WTC11 (cell line): ENCODE results near the gene OPN1LW. TPM values are rescaled to one million over a fixed set of nuclear protein-coding genes. Genes with fewer than 3 reads are reported as not detected.
"Not testable (repeated sequence)": the region's sequence is repeated elsewhere in the genome, so short reads cannot be mapped to it uniquely, and the experiment has no call there.

Experiments used
- ATAC-seq: fragments of 200-7000 bp; cut with Tn5 transposase; 2 replicates; pipeline ENCODE4 v1.10.0; 2021; ENCODE audit warnings: mild to moderate bottlenecking, moderate library complexity
- CTCF ChIA-PET: fragments of 300-600 bp; sonication (Branson Sonifier 250); formaldehyde crosslinking; loops from one replicate; lab custom pipeline; 2021; ENCODE audit warnings: antibody characterized with exemption; lab: Charles Lee
- POLR2A ChIA-PET: fragments of 350-600 bp; sonication (Branson Sonifier 250); formaldehyde crosslinking; loops from one replicate; lab custom pipeline; 2021; ENCODE audit warnings: antibody characterized with exemption; lab: Charles Lee
- DNase-seq: peaks from one replicate; pipeline ENCODE4 v3.0.0; 2021; ENCODE audit warnings: low spot score
- H3K27ac Mint-ChIP-seq: 2 replicates; pipeline ENCODE4 v1.8.0; 2021; ENCODE audit warnings: mixed read lengths
- H3K27me3 Mint-ChIP-seq: 2 replicates; pipeline ENCODE4 v1.8.0; 2021; ENCODE audit warnings: low read depth, mild to moderate bottlenecking, moderate library complexity, mixed read lengths
- H3K36me3 Mint-ChIP-seq: 2 replicates; pipeline ENCODE4 v1.8.0; 2021; ENCODE audit warnings: mixed read lengths
- H3K4me1 Mint-ChIP-seq: 2 replicates; pipeline ENCODE4 v1.8.0; 2022; ENCODE audit warnings: mixed read lengths
- H3K4me3 Mint-ChIP-seq: 2 replicates; pipeline ENCODE4 v1.8.0; 2021; ENCODE audit warnings: mild to moderate bottlenecking, moderate library complexity, mixed read lengths
- H3K9me3 Mint-ChIP-seq: 2 replicates; pipeline ENCODE4 v1.8.0; 2021; ENCODE audit warnings: mixed read lengths
- CBFB ChIP-seq: sonication (generic); formaldehyde crosslinking; IDR thresholded peaks from 2 replicates; pipeline ENCODE4 v1.8.1; 2022; ENCODE audit warnings: mild to moderate bottlenecking, low read depth, missing genetic modification reagents
- CREM ChIP-seq: sonication (generic); formaldehyde crosslinking; IDR thresholded peaks from 2 replicates; pipeline ENCODE4 v1.8.1; 2022; ENCODE audit warnings: mild to moderate bottlenecking, missing genetic modification reagents, moderate library complexity
- ELF4 ChIP-seq: sonication (generic); formaldehyde crosslinking; IDR thresholded peaks from 2 replicates; pipeline ENCODE4 v1.8.1; 2022; ENCODE audit warnings: low read depth, mild to moderate bottlenecking, moderate library complexity, missing genetic modification reagents
- ESRRA ChIP-seq: sonication (generic); formaldehyde crosslinking; IDR thresholded peaks from 2 replicates; pipeline ENCODE4 v1.8.1; 2022; ENCODE audit warnings: mild to moderate bottlenecking, missing genetic modification reagents, borderline replicate concordance
- GTF2I ChIP-seq: fragments of 250-450 bp; sonication (Bioruptor Pico); conservative IDR thresholded peaks from 2 replicates; pipeline ENCODE4 v1.4.0; 2021; ENCODE audit warnings: mild to moderate bottlenecking
- KAT7 ChIP-seq: sonication (generic); formaldehyde crosslinking; IDR thresholded peaks from 2 replicates; pipeline ENCODE4 v1.8.1; 2023; ENCODE audit warnings: missing genetic modification reagents, mild to moderate bottlenecking, borderline replicate concordance
- MAX ChIP-seq: sonication (generic); formaldehyde crosslinking; IDR thresholded peaks from 2 replicates; pipeline ENCODE4 v1.8.0; 2022; ENCODE audit warnings: mild to moderate bottlenecking, missing genetic modification reagents
- MXD4 ChIP-seq: fragments of 250-450 bp; sonication (Bioruptor Pico); IDR thresholded peaks from 2 replicates; pipeline ENCODE4 v1.8.0; 2021; ENCODE audit warnings: mild to moderate bottlenecking, moderate library complexity, borderline replicate concordance
- SMAD3 ChIP-seq: sonication (generic); formaldehyde crosslinking; IDR thresholded peaks from 2 replicates; pipeline ENCODE4 v1.8.0; 2022; ENCODE audit warnings: missing genetic modification reagents, mild to moderate bottlenecking, borderline replicate concordance
- TP53 ChIP-seq: sonication (generic); formaldehyde crosslinking; IDR thresholded peaks from 2 replicates; pipeline ENCODE4 v1.8.1; 2023; ENCODE audit warnings: mild to moderate bottlenecking, missing genetic modification reagents
- ZNF121 ChIP-seq: sonication (generic); formaldehyde crosslinking; IDR thresholded peaks from 2 replicates; pipeline ENCODE4 v1.8.0; 2023; ENCODE audit warnings: missing genetic modification reagents
- ZNF232 ChIP-seq: sonication (generic); formaldehyde crosslinking; IDR thresholded peaks from 2 replicates; pipeline ENCODE4 v1.8.0; 2022; ENCODE audit warnings: mild to moderate bottlenecking, missing genetic modification reagents
- ZNF425 ChIP-seq: fragments of 250-450 bp; sonication (Bioruptor Pico); conservative IDR thresholded peaks from 2 replicates; pipeline ENCODE4 v1.9.0; 2021; ENCODE audit warnings: mild to moderate bottlenecking
- ZNF671 ChIP-seq: fragments of 250-450 bp; sonication (Bioruptor Pico); IDR thresholded peaks from 2 replicates; pipeline ENCODE4 v1.8.0; 2021; ENCODE audit warnings: mild to moderate bottlenecking
- total RNA-seq: library from RNA; stranded (reverse); gene quantifications from 3 replicates; pipeline ENCODE4 v1.2.3, GENCODE V29; 2021

Gene OPN1LW
- total RNA-seq, 1 experiment from 2014 or later = not detected

- peaks cover 8% of the 10 kb centered on the region for H3K4me1 Mint-ChIP-seq
- H3K27me3 Mint-ChIP-seq = peaks cover 10% of the 10 kb centered on the region
- DNase-seq = no peak
- no peak for ATAC-seq
- POLR2A ChIA-PET = no interaction called here
- TF ChIP-seq SMAD3 (no peak), ZNF425 (CRISPR knock-in tag) (no peak), KAT7 (CRISPR knock-in tag) (no peak), ZNF232 (CRISPR knock-in tag) (no peak), ZNF671 (CRISPR knock-in tag) (no peak), CREM (CRISPR knock-in tag) (no peak), ESRRA (no peak), MAX (CRISPR knock-in tag) (no peak), CBFB (CRISPR knock-in tag) (no peak)
- H3K36me3 Mint-ChIP-seq = no peaks in the 10 kb centered on the region
- no peak overlapping the region for H3K27ac Mint-ChIP-seq
- no peaks in the 10 kb centered on the region for H3K9me3 Mint-ChIP-seq
- no peak overlapping the region for H3K4me3 Mint-ChIP-seq
- CTCF ChIA-PET = interaction anchor here (0.8 kb wide), 1 partner anchor 167 kb away, joined by 3 read pairs; no protein-coding TSS in a partner anchor
Observed at GRCh38 chrX:154140742-154141141, 3.3 kb upstream of the OPN1LW start.

- ATAC-seq = no peak
- no peak for TF ChIP-seq ELF4 (CRISPR knock-in tag)
- TF ChIP-seq ZNF121 (CRISPR knock-in tag) = no peak
- no peak for TF ChIP-seq MXD4
- H3K27ac Mint-ChIP-seq = no peak overlapping the region
- DNase-seq = no peak
- no peaks in the 10 kb centered on the region for H3K4me1 Mint-ChIP-seq
- ChIA-PET POLR2A (interaction anchor here (0.5 kb wide), 1 partner anchor 22 kb away, joined by 3 read pairs; no protein-coding TSS in a partner anchor), CTCF (no interaction called here)
- H3K4me3 Mint-ChIP-seq = no peak overlapping the region
- no peaks in the 10 kb centered on the region for H3K9me3 Mint-ChIP-seq
- H3K27me3 Mint-ChIP-seq = peaks cover under 1% of the 10 kb centered on the region
- no peaks in the 10 kb centered on the region for H3K36me3 Mint-ChIP-seq
Observed at GRCh38 chrX:154142386-154142785, 1.7 kb upstream of the OPN1LW start.

- no peak overlapping the region for H3K27ac Mint-ChIP-seq
- no peaks in the 10 kb centered on the region for H3K4me1 Mint-ChIP-seq
- DNase-seq (no peak), ATAC-seq (no peak)
- H3K36me3 Mint-ChIP-seq = no peaks in the 10 kb centered on the region
- no peaks in the 10 kb centered on the region; the same call in 1 of the 2 replicates for H3K27me3 Mint-ChIP-seq
- ChIA-PET CTCF (no interaction called here), POLR2A (interaction anchor here (0.5 kb wide), 1 partner anchor 22 kb away, joined by 3 read pairs; no protein-coding TSS in a partner anchor)
- H3K4me3 Mint-ChIP-seq = no peak overlapping the region
- no peak for TF ChIP-seq TP53 (CRISPR knock-in tag)
- TF ChIP-seq KAT7 (CRISPR knock-in tag) = no peak
- TF ChIP-seq GTF2I = no peak
- H3K9me3 Mint-ChIP-seq = no peaks in the 10 kb centered on the region
Observed at GRCh38 chrX:154142950-154143745, 895 bp upstream of the OPN1LW start.

GRCh38 chrX:154151030-154151429 lies 7.0 kb downstream of the OPN1LW start:
- H3K36me3 Mint-ChIP-seq, POLR2A ChIA-PET, H3K27me3 Mint-ChIP-seq, H3K4me1 Mint-ChIP-seq, H3K4me3 Mint-ChIP-seq, H3K9me3 Mint-ChIP-seq, DNase-seq, H3K27ac Mint-ChIP-seq, CTCF ChIA-PET, ATAC-seq: not testable (repeated sequence)

GRCh38 chrX:154156221-154156620 lies 12.2 kb downstream of the OPN1LW start:
- DNase-seq = not testable (repeated sequence)

GRCh38 chrX:154157207-154157606 lies 13.2 kb downstream of the OPN1LW start:
- DNase-seq, H3K4me1 Mint-ChIP-seq, ATAC-seq: not testable (repeated sequence)

More at GRCh38 chrX:154156221-154156620, 12.2 kb downstream of the OPN1LW start:
- H3K36me3 Mint-ChIP-seq, H3K4me3 Mint-ChIP-seq, H3K4me1 Mint-ChIP-seq, H3K9me3 Mint-ChIP-seq, H3K27me3 Mint-ChIP-seq, H3K27ac Mint-ChIP-seq, POLR2A ChIA-PET, CTCF ChIA-PET, ATAC-seq: not testable (repeated sequence)

GRCh38 chrX:154159345-154159744 lies 15.3 kb downstream of the OPN1LW start:
- POLR2A ChIA-PET, H3K36me3 Mint-ChIP-seq, H3K27me3 Mint-ChIP-seq, H3K4me3 Mint-ChIP-seq, H3K9me3 Mint-ChIP-seq, H3K27ac Mint-ChIP-seq, DNase-seq, ATAC-seq, H3K4me1 Mint-ChIP-seq, CTCF ChIA-PET: not testable (repeated sequence)

More at GRCh38 chrX:154157207-154157606, 13.2 kb downstream of the OPN1LW start:
- POLR2A ChIA-PET, CTCF ChIA-PET, H3K36me3 Mint-ChIP-seq, H3K27ac Mint-ChIP-seq, H3K4me3 Mint-ChIP-seq, H3K9me3 Mint-ChIP-seq, H3K27me3 Mint-ChIP-seq: not testable (repeated sequence)

- H3K27me3 Mint-ChIP-seq, H3K4me3 Mint-ChIP-seq, H3K4me1 Mint-ChIP-seq, CTCF ChIA-PET, H3K27ac Mint-ChIP-seq, H3K9me3 Mint-ChIP-seq, DNase-seq, H3K36me3 Mint-ChIP-seq, ATAC-seq, POLR2A ChIA-PET: not testable (repeated sequence)
Observed at GRCh38 chrX:154164902-154165301, 20.9 kb downstream of the OPN1LW start.
